MCF 10A (cell line): ENCODE results near the gene HMGCLL1. TPM values are rescaled to one million over a fixed set of nuclear protein-coding genes. Genes with fewer than 3 reads are reported as not detected.

Experiments used
- BruUV-seq: library from RNA; stranded (reverse); fragments of 400-500 nt; replicated peaks from 2 replicates; lab custom pipeline; 2021; lab: Mats Ljungman, UMichigan
- CTCF ChIA-PET: fragments of 300-600 bp; sonication (Branson Sonifier 250); formaldehyde crosslinking; extraction: SDS; loops from one replicate; lab custom pipeline; 2021; ENCODE audit warnings: antibody characterized with exemption, inconsistent platforms; lab: Yijun Ruan, JAX
- POLR2A ChIA-PET: fragments of 300-600, 350-650 bp; sonication (Branson Sonifier 250); formaldehyde crosslinking; extraction: SDS; loops from one replicate; lab custom pipeline; 2020; ENCODE audit warnings: antibody characterized with exemption, inconsistent platforms; lab: Yijun Ruan, JAX
- DNase-seq: peaks from one replicate; pipeline ENCODE4 v3.0.0-alpha.2; 2018; ENCODE audit not compliant: unreplicated experiment
- H3K27ac Mint-ChIP-seq: one replicate; pipeline ENCODE4 v1.8.0; 2022; ENCODE audit warnings: mild to moderate bottlenecking, low read depth, mixed read lengths; ENCODE audit not compliant: unreplicated experiment
- H3K27me3 Mint-ChIP-seq: one replicate; pipeline ENCODE4 v1.8.0; 2022; ENCODE audit warnings: mixed read lengths; ENCODE audit not compliant: insufficient read depth, unreplicated experiment
- H3K36me3 Mint-ChIP-seq: one replicate; pipeline ENCODE4 v1.8.0; 2022; ENCODE audit warnings: mild to moderate bottlenecking, moderate library complexity, mixed read lengths; ENCODE audit not compliant: insufficient read depth, unreplicated experiment
- H3K4me1 Mint-ChIP-seq: one replicate; pipeline ENCODE4 v1.8.0; 2022; ENCODE audit warnings: mixed read lengths; ENCODE audit not compliant: insufficient read depth, unreplicated experiment
- H3K4me3 Mint-ChIP-seq: one replicate; pipeline ENCODE4 v1.8.0; 2022; ENCODE audit warnings: mild to moderate bottlenecking, moderate library complexity, mixed read lengths; ENCODE audit not compliant: unreplicated experiment
- H3K9me3 Mint-ChIP-seq: one replicate; pipeline ENCODE4 v1.8.0; 2022; ENCODE audit warnings: mixed read lengths; ENCODE audit not compliant: unreplicated experiment
- intact Hi-C: fragments of 100-400 bp; cut with micrococcal nuclease; formaldehyde crosslinking; loops from 2 replicates; pipeline ENCODE4 v1.14.1; 2022
- total RNA-seq: library from RNA; stranded (reverse); gene quantifications from 2 replicates; pipeline ENCODE4 v1.2.3, GENCODE V29; 2022
- TF ChIP-seq, protein P1 (sequence below): fragments of 200-600 bp; IDR thresholded peaks from one replicate; pipeline ENCODE4 v1.8.0; 2022; ENCODE audit warnings: antibody characterized with exemption, mild to moderate bottlenecking; ENCODE audit not compliant: unreplicated experiment

Gene HMGCLL1
- total RNA-seq, 1 experiment from 2014 or later: 0.21 TPM

GRCh38 chr6:55524441-55524840, 54.6 kb downstream of the HMGCLL1 start:
- no peak overlapping the region for H3K27ac Mint-ChIP-seq
- intact Hi-C loops: no loop called here
- CTCF ChIA-PET: no interaction called here
- no TSS peak for BruUV-seq
- H3K36me3 Mint-ChIP-seq: no peaks in the 10 kb centered on the region
- H3K4me3 Mint-ChIP-seq: no peak overlapping the region
- TF ChIP-seq, protein P1, sequence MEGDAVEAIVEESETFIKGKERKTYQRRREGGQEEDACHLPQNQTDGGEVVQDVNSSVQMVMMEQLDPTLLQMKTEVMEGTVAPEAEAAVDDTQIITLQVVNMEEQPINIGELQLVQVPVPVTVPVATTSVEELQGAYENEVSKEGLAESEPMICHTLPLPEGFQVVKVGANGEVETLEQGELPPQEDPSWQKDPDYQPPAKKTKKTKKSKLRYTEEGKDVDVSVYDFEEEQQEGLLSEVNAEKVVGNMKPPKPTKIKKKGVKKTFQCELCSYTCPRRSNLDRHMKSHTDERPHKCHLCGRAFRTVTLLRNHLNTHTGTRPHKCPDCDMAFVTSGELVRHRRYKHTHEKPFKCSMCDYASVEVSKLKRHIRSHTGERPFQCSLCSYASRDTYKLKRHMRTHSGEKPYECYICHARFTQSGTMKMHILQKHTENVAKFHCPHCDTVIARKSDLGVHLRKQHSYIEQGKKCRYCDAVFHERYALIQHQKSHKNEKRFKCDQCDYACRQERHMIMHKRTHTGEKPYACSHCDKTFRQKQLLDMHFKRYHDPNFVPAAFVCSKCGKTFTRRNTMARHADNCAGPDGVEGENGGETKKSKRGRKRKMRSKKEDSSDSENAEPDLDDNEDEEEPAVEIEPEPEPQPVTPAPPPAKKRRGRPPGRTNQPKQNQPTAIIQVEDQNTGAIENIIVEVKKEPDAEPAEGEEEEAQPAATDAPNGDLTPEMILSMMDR: no peak
- DNase-seq: no peak
- no peaks in the 10 kb centered on the region for H3K4me1 Mint-ChIP-seq
- H3K27me3 Mint-ChIP-seq: no peaks in the 10 kb centered on the region
- no peaks in the 10 kb centered on the region for H3K9me3 Mint-ChIP-seq
- POLR2A ChIA-PET: no interaction called here

DNA sequence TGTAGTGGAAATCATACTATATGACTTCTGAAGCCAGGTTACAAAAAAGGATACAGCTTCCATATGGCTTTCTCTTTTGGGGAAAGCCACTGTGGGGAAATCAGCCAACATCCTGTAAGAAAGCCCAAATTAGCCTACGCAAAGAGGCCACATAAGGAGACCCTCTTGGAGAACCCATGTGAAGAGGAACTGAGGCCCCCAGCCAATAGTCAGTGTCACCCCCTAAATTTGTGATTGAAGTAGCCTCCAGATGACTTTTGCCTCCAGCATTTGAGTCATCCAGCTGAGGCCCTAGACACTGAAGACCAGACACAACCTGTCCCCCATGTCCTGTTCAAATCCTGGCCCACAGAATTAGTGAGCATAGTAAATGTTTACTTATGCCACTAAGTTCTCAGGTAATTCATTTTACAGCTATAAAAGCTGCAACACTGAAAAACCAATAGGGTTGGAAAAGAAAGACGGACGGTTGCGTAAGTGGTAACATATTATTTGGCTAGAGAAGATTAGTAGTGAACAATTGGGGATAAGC, 60.4 kb downstream of the HMGCLL1 start:
- TF ChIP-seq, protein P1: no peak
- no peak overlapping the region for H3K27ac Mint-ChIP-seq
- intact Hi-C loops: no loop called here
- H3K4me3 Mint-ChIP-seq: no peak overlapping the region
- POLR2A ChIA-PET: no interaction called here
- H3K27me3 Mint-ChIP-seq: no peaks in the 10 kb centered on the region
- no TSS peak for BruUV-seq
- H3K36me3 Mint-ChIP-seq: no peaks in the 10 kb centered on the region
- no peaks in the 10 kb centered on the region for H3K4me1 Mint-ChIP-seq
- DNase-seq: no peak
- CTCF ChIA-PET: interaction anchor here (0.7 to 0.8 kb wide), 2 partner anchors 16 to 795 kb away, joined by 3 read pairs; no protein-coding TSS in a partner anchor
- no peaks in the 10 kb centered on the region for H3K9me3 Mint-ChIP-seq

DNA sequence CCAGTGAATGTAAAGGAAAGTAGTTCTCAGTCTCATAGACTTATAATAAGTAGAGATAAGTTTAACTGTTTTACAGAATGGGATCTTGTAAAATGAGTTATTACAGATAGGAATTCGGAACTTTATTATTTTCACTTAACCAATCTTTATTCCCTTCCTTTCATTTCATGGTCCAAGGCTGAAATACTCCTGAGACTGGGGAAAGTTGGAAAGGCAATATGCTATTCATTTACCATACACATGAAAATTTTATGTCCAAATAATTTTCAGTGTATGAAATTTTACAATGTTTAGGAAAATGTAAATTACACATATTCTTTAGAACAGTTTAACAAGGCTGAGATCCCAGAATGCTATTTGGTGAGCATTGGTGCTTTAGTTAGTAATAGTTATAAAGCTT, 62.3 kb downstream of the HMGCLL1 start:
- ChIA-PET POLR2A (no interaction called here), CTCF (no interaction called here)
- Mint-ChIP-seq H3K9me3 (no peaks in the 10 kb centered on the region), H3K36me3 (no peaks in the 10 kb centered on the region), H3K4me3 (no peak overlapping the region), H3K27ac (no peak overlapping the region), H3K4me1 (no peaks in the 10 kb centered on the region), H3K27me3 (no peaks in the 10 kb centered on the region)
- DNase-seq: no peak
- TF ChIP-seq, protein P1: no peak
- intact Hi-C loops: no loop called here
- no TSS peak for BruUV-seq

DNA sequence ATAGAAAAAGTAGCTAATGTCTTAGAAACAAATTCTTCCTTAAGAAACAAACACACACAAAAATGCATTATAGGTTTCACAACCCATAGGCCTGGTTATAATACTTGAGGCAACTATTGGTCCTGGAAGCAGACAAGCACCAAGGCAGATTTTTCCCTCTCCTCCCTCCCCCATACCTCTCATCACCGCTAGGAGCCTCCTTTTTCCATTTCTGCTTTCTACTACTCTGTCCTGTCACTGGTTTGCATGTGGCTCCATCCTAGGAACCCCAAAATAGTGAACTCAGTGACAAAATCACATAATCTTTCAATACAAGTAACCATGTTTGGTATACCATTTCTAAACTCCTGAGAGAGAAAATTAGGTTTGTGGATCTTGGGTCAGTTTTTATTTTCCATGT, 66.1 kb downstream of the HMGCLL1 start:
- TF ChIP-seq, protein P1: no peak
- Mint-ChIP-seq H3K27me3 (no peaks in the 10 kb centered on the region), H3K36me3 (no peaks in the 10 kb centered on the region), H3K27ac (no peak overlapping the region), H3K4me1 (no peaks in the 10 kb centered on the region), H3K9me3 (no peaks in the 10 kb centered on the region), H3K4me3 (no peak overlapping the region)
- POLR2A ChIA-PET: no interaction called here
- BruUV-seq: no TSS peak
- CTCF ChIA-PET: interaction anchor here (0.7 kb wide), 1 partner anchor 16 kb away, joined by 3 read pairs; no protein-coding TSS in a partner anchor
- intact Hi-C loops: no loop called here
- DNase-seq: no peak
